ENCODE data around the gene CENPF. TPM values are rescaled to one million over a fixed set of nuclear protein-coding genes. Genes with fewer than 3 reads are reported as not detected.

CENPF gene
- total RNA-seq, 1 experiment from 2014 or later: 156 TPM

DNA sequence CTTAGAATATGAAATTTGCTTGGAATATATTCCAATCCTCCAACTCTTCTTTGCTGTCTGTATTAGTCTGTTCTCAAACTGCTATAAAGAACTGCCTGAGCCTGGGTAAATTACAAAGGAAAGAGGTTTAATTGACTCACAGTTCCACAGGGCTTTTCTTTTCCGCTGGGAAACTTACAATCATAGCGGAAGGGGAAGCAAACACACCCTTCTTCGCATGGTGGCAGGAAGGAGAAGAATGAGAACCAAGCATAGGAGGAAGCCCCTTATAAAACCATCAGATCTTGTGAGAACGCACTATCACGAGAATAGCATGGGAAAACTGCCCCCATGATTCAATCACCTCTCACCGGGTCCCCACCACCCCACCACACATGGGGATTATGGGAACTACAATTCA lies 14.8 kb downstream of the CENPF start:
- H3K4me2 ChIP-seq: no peak overlapping the region
- H3K4me1 ChIP-seq (replicated peaks; ENCODE audit: insufficient read depth): no peaks in the 10 kb centered on the region
- peaks cover 64% of the 10 kb centered on the region for H3K36me3 ChIP-seq (ENCODE audit: low read depth)
- 0 out of 2 replicates have a peak, but pooled peaks cover 6% of the 10 kb centered on the region for H4K20me1 ChIP-seq (ENCODE audit: insufficient read depth)
- no peak for TF ChIP-seq EZH2 (IDR thresholded peaks at IDR 0.05; ENCODE audit: low read depth)
- TF ChIP-seq, protein P1, sequence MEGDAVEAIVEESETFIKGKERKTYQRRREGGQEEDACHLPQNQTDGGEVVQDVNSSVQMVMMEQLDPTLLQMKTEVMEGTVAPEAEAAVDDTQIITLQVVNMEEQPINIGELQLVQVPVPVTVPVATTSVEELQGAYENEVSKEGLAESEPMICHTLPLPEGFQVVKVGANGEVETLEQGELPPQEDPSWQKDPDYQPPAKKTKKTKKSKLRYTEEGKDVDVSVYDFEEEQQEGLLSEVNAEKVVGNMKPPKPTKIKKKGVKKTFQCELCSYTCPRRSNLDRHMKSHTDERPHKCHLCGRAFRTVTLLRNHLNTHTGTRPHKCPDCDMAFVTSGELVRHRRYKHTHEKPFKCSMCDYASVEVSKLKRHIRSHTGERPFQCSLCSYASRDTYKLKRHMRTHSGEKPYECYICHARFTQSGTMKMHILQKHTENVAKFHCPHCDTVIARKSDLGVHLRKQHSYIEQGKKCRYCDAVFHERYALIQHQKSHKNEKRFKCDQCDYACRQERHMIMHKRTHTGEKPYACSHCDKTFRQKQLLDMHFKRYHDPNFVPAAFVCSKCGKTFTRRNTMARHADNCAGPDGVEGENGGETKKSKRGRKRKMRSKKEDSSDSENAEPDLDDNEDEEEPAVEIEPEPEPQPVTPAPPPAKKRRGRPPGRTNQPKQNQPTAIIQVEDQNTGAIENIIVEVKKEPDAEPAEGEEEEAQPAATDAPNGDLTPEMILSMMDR (conservative IDR thresholded peaks at IDR 0.05): no peak
- no peak overlapping the region for H3K4me3 ChIP-seq
- no peak for DNase-seq
- H3K9me2 ChIP-seq (ENCODE audit: insufficient read depth): no peaks in the 10 kb centered on the region
- intact Hi-C loops (cut with micrococcal nuclease; ENCODE audit: unreplicated experiment): no loop called here
- H3K79me2 ChIP-seq (ENCODE audit: low read depth): peaks cover 24% of the 10 kb centered on the region
- H2AFZ ChIP-seq: no peak overlapping the region
- H3K9me3 ChIP-seq (ENCODE audit: insufficient read depth, low read depth): no peaks in the 10 kb centered on the region
- no peaks in the 10 kb centered on the region for H3K27me3 ChIP-seq (ENCODE audit: insufficient read depth, low read depth)
- no peak overlapping the region for H3K27ac ChIP-seq
- no TSS peak for BruUV-seq (replicated peaks)
- CTCF ChIA-PET: no interaction called here
- POLR2A ChIA-PET (ENCODE audit: unreplicated experiment): no interaction called here
- H3F3A ChIP-seq (ENCODE audit: insufficient read depth, low read depth): no peaks in the 10 kb centered on the region; the same call in none of the 2 replicates

DNA sequence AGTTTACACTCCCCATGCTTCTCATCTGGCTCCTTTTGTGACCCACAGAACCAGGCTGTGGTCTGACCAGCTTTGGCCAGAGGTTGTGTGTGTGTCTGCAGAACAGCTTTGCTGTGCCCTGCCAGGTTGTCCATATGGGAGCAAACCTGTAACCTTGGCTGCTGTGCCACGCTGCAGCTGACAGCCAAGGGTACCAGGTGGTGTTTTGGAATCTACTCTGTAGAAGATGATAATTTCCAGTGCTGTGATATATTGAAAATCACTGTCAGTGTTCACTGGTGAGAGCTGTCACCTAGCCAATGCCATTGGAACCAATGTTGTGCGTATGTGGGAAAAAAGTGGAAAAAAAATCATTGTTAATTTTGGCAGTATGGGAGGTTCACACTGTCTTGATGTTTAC lies 18.2 kb downstream of the CENPF start:
- Histone ChIP-seq H3K4me1 (replicated peaks; ENCODE audit: insufficient read depth) (no peaks in the 10 kb centered on the region), H3K79me2 (ENCODE audit: low read depth) (0 out of 2 replicates have a peak, but pooled peaks cover 5% of the 10 kb centered on the region), H3K9me2 (ENCODE audit: insufficient read depth) (no peaks in the 10 kb centered on the region), H3K4me3 (no peak overlapping the region), H3K27me3 (ENCODE audit: insufficient read depth, low read depth) (no peaks in the 10 kb centered on the region), H4K20me1 (ENCODE audit: insufficient read depth) (no peaks in the 10 kb centered on the region), H3K27ac (no peak overlapping the region), H3K36me3 (ENCODE audit: low read depth) (peaks cover 61% of the 10 kb centered on the region), H3K9me3 (ENCODE audit: insufficient read depth, low read depth) (no peaks in the 10 kb centered on the region), H3F3A (ENCODE audit: insufficient read depth, low read depth) (0 out of 2 replicates have a peak, but pooled peaks cover 8% of the 10 kb centered on the region), H3K4me2 (no peak overlapping the region), H2AFZ (no peak overlapping the region)
- no TSS peak for BruUV-seq (replicated peaks)
- intact Hi-C loops (cut with micrococcal nuclease; ENCODE audit: unreplicated experiment): no loop called here
- CTCF ChIA-PET: no interaction called here
- TF ChIP-seq, protein P1 (conservative IDR thresholded peaks at IDR 0.05): no peak
- POLR2A ChIA-PET (ENCODE audit: unreplicated experiment): no interaction called here
- DNase-seq: no peak

- DNase-seq: no peak
- Histone ChIP-seq H3K9me3 (ENCODE audit: insufficient read depth, low read depth) (no peaks in the 10 kb centered on the region), H3F3A (ENCODE audit: insufficient read depth, low read depth) (0 out of 2 replicates have a peak, but pooled peaks cover 14% of the 10 kb centered on the region), H3K79me2 (ENCODE audit: low read depth) (0 out of 2 replicates have a peak, but pooled peaks cover 5% of the 10 kb centered on the region), H3K36me3 (ENCODE audit: low read depth) (peaks cover 48% of the 10 kb centered on the region), H3K27ac (no peak overlapping the region), H2AFZ (no peak overlapping the region), H3K4me2 (no peak overlapping the region), H4K20me1 (ENCODE audit: insufficient read depth) (no peaks in the 10 kb centered on the region), H3K4me1 (replicated peaks; ENCODE audit: insufficient read depth) (no peaks in the 10 kb centered on the region), H3K9me2 (ENCODE audit: insufficient read depth) (no peaks in the 10 kb centered on the region), H3K4me3 (no peak overlapping the region), H3K27me3 (ENCODE audit: insufficient read depth, low read depth) (no peaks in the 10 kb centered on the region)
- POLR2A ChIA-PET (ENCODE audit: unreplicated experiment): no interaction called here
- CTCF ChIA-PET: no interaction called here
- intact Hi-C loops (cut with micrococcal nuclease; ENCODE audit: unreplicated experiment): no loop called here
- BruUV-seq (replicated peaks): no TSS peak
- TF ChIP-seq EZH2 (IDR thresholded peaks at IDR 0.05; ENCODE audit: low read depth): no peak
- TF ChIP-seq, protein P1 (conservative IDR thresholded peaks at IDR 0.05): no peak
Observed at GRCh38 chr1:214623430-214623829, 20.4 kb downstream of the CENPF start.

Data from PC-9 (cell line).